HG03520 (cell line): ENCODE measurements around the gene ARHGDIA.
"Not testable (repeated sequence)": the region's sequence is repeated elsewhere in the genome, so short reads cannot be mapped to it uniquely, and the experiment has no call there.

ENCODE experiments used
- ATAC-seq: cut with Tn5 transposase; IDR thresholded peaks from one replicate; pipeline ENCODE4 v1.9.1; 2021; ENCODE audit warnings: mild to moderate bottlenecking, moderate library complexity; ENCODE audit not compliant: unreplicated experiment

Gene ARHGDIA

GRCh38 chr17:81870981-81871386, at the start of gene ARHGDIA:
Gene ARHGDIA, minus strand, starts transcription at chr17:81871337. Its CDS starts 1,407 bp downstream, at chr17:81869930.
- ATAC-seq: no peak

DNA sequence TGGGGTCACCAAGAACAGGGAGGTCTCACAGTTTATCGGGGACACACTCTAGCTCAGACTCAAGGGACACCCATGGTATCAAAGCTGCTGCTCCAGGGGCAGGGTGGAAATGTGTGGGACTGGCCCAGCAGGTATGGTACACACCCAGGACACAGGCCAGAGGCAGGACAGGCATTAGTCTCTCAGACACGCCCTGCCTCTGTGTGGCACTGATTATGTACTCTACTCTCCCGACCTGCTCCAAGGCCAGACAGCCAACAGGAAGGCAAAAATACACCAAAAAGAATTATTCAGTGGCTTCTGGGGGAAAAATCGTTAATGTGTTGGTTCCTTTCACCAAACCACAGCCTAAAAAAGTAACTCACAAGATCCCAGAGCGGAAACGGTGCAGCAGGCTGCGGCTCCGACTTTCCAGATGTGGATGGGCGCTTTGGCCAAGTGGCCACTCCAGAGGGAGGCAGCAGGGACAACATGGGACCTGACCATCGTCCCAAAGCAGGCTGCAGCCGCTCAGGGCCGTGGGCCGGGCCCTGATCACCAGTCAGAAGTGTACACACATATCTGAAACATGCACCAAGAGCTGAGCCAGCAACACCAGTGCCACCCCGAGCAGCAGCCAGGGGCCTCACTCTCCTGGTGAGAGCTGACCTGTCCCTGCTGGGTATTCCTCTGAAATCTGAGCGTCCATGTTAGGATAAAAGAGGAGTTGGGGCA, 47.9 kb upstream of the ARHGDIA start:
- ATAC-seq: no peak

GRCh38 chr17:81918333-81918669, 47.2 kb upstream of the ARHGDIA start:
- ATAC-seq: not testable (repeated sequence)

DNA sequence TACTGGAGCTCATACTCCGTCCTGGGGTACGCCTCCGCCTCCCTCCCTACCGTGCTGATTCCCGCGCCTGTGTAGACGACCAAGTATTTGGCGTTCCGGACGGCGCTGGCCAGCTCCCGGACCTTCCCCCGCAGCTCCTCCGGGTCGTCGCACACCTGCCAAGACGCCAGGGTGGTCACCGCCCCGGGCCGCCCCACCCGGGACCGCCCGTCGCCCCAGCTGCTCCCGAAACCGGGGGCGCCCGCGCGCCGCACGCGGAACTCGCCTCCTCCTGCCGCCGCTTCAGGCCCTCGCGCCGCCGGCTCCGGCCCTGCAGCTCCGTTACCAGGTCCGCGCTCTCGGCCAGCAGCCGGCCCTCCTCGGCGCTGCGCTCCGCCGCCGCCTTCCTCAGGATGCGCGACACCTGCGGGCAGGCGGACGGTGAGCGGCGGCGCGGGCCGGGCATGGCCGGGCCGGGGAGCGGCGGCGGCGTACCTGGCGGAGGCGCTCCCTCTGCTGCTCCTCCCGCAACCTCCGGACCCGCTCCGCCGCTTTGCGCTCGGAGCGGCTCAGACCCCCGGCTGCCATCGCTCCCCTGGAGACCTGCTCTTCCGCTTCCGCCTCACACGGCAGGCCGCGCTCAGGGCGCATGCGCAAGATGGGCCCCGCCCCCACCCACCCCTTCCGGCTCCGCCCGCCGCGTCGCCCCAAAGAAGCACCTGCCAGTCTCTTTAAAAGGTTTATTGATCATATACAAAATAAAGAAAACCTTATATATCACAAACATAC, 46.6 kb upstream of the ARHGDIA start, which contains the start of gene SIRT7:
Gene SIRT7 (minus strand): TSS at position 612 of the 768 bp plus-strand sequence. CDS start 45 bp downstream, at position 567.
- peak; percentile 63 for ATAC-seq

- ATAC-seq: no peak
Measured at GRCh38 chr17:81916234-81917001, 45.3 kb upstream of the ARHGDIA start.

- ATAC-seq: no peak
Measured at GRCh38 chr17:81915331-81915730, 44.2 kb upstream of the ARHGDIA start.

DNA sequence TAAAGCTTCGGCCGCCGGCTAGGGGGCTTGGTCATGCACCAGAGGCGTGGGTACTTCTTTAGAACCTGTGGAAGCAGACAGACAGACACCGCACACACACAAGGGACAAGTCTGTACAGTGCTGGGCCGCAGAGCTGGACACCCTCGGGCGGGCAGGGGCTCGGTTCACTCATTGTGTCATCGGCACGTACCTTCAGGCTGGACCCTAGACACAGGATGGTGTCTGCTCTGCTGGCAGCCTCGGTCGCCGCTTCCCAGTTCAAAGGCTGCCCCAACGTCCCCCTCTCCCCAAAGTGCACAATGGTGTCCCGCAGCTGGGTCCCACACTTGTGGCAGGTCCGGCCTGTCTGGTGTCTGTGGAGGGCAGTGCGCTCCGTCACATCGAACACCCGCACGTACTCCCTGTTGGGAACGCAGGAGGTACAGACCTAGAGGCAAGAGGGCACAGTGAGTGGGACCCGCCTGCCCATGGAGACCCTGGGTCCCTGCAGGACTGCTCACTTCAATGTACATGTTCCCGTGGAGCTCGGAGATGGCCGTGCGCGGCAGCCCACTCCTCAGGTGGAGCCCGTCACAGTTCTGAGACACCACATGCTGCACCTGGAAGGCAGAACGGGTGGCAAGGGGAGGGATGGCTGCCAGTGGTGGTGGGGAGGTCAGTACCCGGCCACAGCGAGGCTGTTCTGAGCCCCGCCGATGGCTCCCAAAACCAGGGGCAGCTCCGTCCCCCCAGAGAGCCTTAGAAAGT, 43.1 kb upstream of the ARHGDIA start:
- ATAC-seq: no peak

DNA sequence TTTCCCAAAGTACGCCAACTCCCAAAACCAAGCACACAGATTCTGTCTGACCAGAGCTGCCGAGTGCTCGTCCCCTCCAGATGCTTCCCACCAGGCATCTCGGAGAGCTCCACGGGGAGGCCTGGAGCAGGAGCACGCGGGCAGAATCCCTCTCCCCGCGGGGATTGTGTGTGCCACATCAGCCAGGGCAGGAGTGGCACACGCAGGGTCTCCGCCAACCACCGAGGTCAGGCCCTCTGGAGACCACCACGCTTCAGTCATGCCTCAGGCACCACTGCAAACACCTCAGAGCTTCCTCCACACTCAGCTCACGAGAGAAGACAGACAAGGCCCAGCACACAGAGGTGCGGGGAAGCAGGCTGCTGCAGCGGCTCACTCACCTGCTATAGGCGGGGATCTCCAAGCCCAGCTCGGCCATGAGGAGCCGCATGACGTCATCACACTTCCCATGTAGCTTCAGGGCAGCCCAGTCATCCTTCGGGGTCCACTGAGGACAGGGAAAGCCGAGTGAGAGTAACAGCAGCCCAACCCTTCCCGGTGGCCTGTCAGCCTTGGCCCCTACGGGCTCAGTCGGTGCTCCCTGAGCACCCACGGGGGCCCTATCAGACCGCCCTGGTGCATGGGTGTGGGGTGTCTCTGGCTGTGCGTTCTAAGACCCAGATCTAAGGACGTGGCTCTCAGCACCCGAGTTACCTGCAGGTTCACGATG, 42.4 kb upstream of the ARHGDIA start:
- no peak for ATAC-seq

DNA sequence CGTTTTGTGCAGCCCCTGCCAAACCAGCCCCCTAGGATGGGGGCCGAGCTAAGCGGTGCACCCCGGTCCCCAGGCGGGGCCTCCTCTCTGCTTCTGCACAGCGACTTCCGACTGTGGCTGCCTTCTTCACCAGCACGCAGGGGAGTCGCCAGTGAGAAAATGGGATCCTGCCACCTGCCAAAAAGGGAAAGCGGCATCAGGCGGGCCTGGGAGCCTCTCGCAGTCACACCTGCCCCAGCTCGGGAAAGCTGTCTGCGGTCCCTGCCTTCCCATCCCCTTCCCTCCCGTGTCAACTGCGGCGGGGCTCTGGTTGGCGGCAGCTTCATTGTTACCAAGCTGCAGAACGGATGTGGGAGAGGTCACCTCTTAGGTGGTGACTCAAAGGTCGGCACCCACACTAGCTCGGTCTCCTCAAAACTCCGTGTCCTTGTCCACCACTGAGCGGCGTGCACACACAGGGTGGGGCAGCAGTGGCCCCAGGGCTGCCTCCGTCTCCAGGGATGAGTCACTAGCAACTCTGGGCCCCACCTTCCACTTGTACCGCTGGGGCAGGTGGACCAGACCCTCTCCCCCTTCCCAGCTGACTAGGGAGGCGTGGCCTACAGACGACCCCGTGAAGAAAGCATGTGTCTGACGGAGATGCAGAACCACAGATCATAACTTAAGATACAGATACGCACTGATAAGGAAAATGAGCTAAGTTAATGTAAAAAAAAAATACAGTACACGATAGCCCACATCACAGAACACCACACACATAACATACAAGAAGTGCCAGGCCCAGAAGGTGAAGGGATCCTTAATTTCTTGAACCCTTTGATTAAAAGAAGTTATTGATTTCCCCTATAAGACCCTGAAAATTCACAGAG, 41.5 kb upstream of the ARHGDIA start:
- ATAC-seq: no peak

- ATAC-seq: no peak
Measured at GRCh38 chr17:81911969-81912368, 40.8 kb upstream of the ARHGDIA start.

DNA sequence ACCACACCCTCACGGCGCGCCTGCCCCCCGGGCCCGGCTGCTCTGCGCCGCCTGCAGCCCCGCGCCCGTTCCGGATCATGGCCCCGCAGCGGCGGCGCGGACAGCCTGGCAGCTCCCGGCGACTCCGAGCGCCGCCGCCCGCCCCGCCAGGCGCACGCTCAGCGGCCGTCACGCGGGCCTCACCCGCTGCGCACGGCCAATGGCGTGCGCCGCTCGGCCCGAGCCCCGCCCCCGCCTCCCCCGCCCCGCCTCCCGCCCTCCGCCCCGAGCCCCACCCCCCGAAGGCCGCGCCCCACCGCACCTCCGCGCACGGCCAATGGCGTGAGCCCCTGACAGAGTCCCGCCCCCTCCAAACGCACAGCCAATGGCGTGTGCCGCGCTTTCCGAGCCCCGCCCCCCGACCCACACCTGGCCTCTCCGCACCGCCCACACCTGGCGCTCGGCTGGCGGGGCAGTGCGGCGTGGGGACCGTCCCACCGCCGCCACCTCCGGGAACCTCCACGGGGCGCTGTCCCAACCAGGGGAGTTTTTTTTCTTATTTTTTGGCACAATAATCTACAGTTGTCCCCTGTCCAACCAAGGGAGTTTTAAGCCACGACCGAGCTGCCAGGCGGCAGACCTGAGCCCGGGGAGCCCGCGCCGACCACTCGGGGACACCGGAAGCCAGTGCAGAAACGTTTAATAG, 40.3 kb upstream of the ARHGDIA start, which contains the start of gene PCYT2:
Gene PCYT2 (minus strand): TSS at position 123 of the 685 bp plus-strand sequence. CDS start 44 bp downstream, at position 79.
- peak; percentile 71 for ATAC-seq

DNA sequence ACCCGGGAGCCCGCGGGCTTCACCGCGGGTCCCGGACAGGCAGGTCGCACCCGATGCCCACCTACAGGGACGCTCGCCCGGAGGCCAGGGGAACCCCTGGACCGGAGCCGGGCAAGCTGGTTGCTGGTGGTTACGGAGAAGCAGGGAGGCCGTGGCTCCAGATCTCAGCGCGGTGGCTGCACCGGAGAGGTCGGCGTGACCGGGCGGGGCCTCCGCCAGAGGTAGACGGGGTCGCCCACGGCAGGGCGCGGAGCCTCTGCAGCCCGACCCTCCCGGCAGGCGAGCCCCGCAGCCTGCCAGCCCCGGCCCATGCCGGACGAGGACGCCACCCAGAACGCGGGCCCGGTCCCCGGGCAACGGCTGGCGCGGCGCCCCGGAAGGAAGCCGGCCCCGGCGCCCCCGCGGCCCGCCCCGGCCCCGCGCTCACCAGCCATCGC, 39.7 kb upstream of the ARHGDIA start:
- peak; percentile 34 for ATAC-seq

GRCh38 chr17:81909966-81910839, 39.1 kb upstream of the ARHGDIA start:
- ATAC-seq: no peak

DNA sequence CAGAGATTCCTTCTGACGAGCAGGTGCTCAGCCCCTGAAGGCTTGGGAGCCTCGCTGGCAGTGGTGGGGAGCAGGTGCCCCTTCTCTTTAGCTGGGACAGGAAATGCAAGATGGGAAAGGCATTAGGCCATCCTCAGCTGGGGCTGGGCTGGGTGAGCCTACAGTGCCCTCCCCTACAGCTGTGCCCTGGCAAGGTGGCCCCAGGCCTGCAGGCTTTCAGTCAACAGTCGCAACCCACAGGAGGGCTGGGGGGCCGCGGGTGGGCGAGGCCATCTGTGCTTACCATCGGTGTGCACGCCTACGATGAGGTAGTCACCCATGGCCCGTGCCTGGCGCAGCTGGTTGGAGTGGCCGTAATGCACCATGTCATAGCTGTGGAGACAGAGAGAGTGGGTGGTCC, 38.1 kb upstream of the ARHGDIA start:
- no peak for ATAC-seq

DNA sequence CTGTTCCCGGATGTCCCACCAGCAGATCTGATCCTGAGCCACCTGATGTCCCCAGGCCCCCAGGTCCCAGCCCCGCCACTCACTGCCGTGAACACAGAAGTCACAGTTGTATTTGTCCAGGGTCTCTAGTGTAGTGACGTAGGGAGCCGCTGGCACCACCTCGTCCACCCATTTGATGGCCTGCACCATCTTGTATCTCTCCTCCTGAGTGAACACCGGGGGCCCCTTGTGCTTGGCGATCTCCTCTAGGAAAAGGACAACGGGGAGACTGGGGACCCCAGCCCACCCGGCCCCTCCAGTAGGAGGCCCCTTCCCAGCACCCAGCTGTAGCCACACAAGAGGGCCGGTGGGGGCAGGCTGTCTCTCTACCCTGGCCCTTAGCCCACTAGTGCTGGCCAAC, 37.7 kb upstream of the ARHGDIA start:
- no peak for ATAC-seq

DNA sequence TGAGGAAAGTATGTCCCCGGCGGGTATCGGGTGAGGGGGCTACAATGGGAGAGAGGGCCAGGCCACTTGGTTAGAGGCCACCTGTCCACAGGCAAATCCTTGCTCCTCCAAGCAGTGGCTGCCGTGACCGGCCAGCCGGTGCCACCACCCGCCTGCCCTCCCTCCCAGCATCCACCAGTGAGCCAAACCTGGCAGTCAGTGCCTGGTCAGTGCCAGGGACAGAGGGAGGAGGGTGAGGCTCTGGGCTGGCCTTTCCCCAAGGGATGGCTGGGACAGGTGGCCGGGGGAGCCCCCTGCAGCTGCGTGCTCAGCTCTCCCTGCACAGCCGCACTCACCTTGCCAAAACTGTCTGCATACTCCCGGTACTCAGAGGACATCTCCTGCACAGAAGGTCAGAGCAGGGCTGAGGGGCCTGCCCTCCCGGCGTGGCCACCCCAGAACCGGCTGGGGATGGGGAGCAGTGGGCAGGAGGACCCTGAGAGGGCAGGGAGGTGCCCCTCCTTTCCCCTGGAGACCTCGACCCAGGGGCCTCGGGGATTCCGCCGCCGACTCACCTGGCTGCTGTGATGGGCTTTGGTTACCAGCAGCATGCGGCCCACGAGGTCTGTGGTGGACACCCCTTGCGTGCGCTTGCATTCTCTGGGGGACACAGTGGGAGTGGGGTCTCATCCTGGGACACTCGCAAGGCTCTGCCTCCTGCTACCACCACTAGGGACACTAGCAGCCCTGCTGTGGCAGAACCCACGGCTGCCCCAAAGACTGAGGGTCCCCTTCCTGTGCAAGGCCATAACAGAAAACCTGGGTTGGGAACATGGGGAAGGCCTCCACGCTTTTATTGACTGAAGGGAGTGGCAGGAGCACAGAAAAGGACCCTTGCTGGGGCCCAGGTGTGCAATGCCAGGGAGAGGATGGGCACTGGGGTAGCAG, 36.3 kb upstream of the ARHGDIA start:
- no peak for ATAC-seq
